IMR-90 (cell line): Measurements from ENCODE around the gene CNTN4. TPM values are rescaled to one million over a fixed set of nuclear protein-coding genes. Genes with fewer than 3 reads are reported as not detected.

Source experiments
- ATAC-seq: fragments of 200-7000 bp; cut with Tn5 transposase; 2 replicates; pipeline ENCODE4 v1.9.1; 2020; ENCODE audit warnings: low read depth, mild to moderate bottlenecking, moderate library complexity
- BruUV-seq: library from RNA; stranded (reverse); fragments of 400-500 nt; replicated peaks from 2 replicates; lab custom pipeline; 2021; lab: Mats Ljungman, UMichigan
- CTCF ChIA-PET: fragments of 300-600 bp; formaldehyde crosslinking; extraction: SDS; loops from one replicate; lab custom pipeline; 2021; ENCODE audit warnings: antibody characterized with exemption; lab: Yijun Ruan, JAX
- POLR2A ChIA-PET: fragments of 300-600 bp; sonication (Branson Sonifier 250); formaldehyde crosslinking; loops from one replicate; lab custom pipeline; 2022; ENCODE audit warnings: antibody characterized with exemption; ENCODE audit not compliant: unreplicated experiment; lab: Charles Lee
- DNase-seq: peaks from one replicate; pipeline ENCODE4 v3.0.0; 2013
- H2AFZ ChIP-seq: replicated peaks from 2 replicates; pipeline ENCODE3; 2013; ENCODE audit warnings: low read length, mild to moderate bottlenecking; ENCODE audit not compliant: poor library complexity
- H2AK5ac ChIP-seq: 2 replicates; pipeline ENCODE4 v1.6.1; 2013; ENCODE audit warnings: low read depth, low read length, inconsistent platforms
- H2AK9ac ChIP-seq: replicated peaks from 2 replicates; pipeline ENCODE3; 2013; ENCODE audit warnings: mild to moderate bottlenecking, low read depth, low read length, moderate library complexity; ENCODE audit not compliant: poor library complexity
- H2BK120ac ChIP-seq: 2 replicates; pipeline ENCODE4 v1.6.1; 2013; ENCODE audit warnings: low read depth, low read length, inconsistent platforms
- H2BK15ac ChIP-seq: 3 replicates; pipeline ENCODE4 v1.6.1; 2013; ENCODE audit warnings: low read depth, low read length, inconsistent platforms
- H2BK20ac ChIP-seq: 2 replicates; pipeline ENCODE4 v1.6.1; 2013; ENCODE audit warnings: low read depth, mild to moderate bottlenecking, inconsistent platforms, low read length, moderate library complexity
- H2BK5ac ChIP-seq: 2 replicates; pipeline ENCODE4 v1.6.1; 2013; ENCODE audit warnings: mild to moderate bottlenecking, low read depth, low read length, inconsistent platforms; ENCODE audit not compliant: poor library complexity, severe bottlenecking
- H3K14ac ChIP-seq: replicated peaks from 2 replicates; pipeline ENCODE4 v1.6.1; 2013; ENCODE audit warnings: low read depth, low read length, inconsistent platforms
- H3K18ac ChIP-seq: 2 replicates; pipeline ENCODE4 v1.6.1; 2013; ENCODE audit warnings: low read depth, low read length, control low read depth
- H3K23ac ChIP-seq: 2 replicates; pipeline ENCODE4 v1.6.1; 2013; ENCODE audit warnings: low read depth, low read length, inconsistent platforms
- H3K27ac ChIP-seq: 2 replicates; pipeline ENCODE4 v1.5.1; 2013; ENCODE audit warnings: mild to moderate bottlenecking, control low read depth, low read length; ENCODE audit not compliant: insufficient read depth
- H3K27me3 ChIP-seq: 2 replicates; pipeline ENCODE4 v1.6.1; 2013; ENCODE audit warnings: low read length; ENCODE audit not compliant: control insufficient read depth, insufficient read depth
- H3K36me3 ChIP-seq: 2 replicates; pipeline ENCODE4 v1.6.1; 2013; ENCODE audit warnings: low read length, mixed read lengths; ENCODE audit not compliant: control insufficient read depth, insufficient read depth
- H3K4ac ChIP-seq: 2 replicates; pipeline ENCODE4 v1.6.1; 2013; ENCODE audit warnings: low read depth, low read length, inconsistent platforms
- H3K4me1 ChIP-seq: 2 replicates; pipeline ENCODE4 v1.6.1; 2013; ENCODE audit warnings: low read length, mixed read lengths; ENCODE audit not compliant: control insufficient read depth, insufficient read depth
- H3K4me2 ChIP-seq: 2 replicates; pipeline ENCODE4 v1.6.1; 2013; ENCODE audit warnings: low read depth, mild to moderate bottlenecking, control low read depth, low read length, moderate library complexity
- H3K4me3 ChIP-seq: 2 replicates; pipeline ENCODE4 v1.5.1; 2013; ENCODE audit warnings: low read depth, mild to moderate bottlenecking, control low read depth, low read length, moderate library complexity; ENCODE audit not compliant: insufficient read depth
- H3K56ac ChIP-seq: 2 replicates; pipeline ENCODE4 v1.6.1; 2013; ENCODE audit warnings: low read length, inconsistent platforms; ENCODE audit not compliant: insufficient read depth; ENCODE audit errors: extremely low read depth
- H3K79me1 ChIP-seq, 2 experiments: 2 replicates each; pipeline ENCODE4 v1.6.1; 2013; ENCODE audit warnings: low read length in 2 of 2, inconsistent platforms in 1 of 2, low read depth in 1 of 2
- H3K9ac ChIP-seq: 2 replicates; pipeline ENCODE4 v1.6.1; 2013; ENCODE audit warnings: low read depth, low read length, control low read depth
- H3K9me1 ChIP-seq: 2 replicates; pipeline ENCODE4 v1.6.1; 2013; ENCODE audit warnings: low read length, inconsistent platforms; ENCODE audit not compliant: insufficient read depth
- H3K9me3 ChIP-seq: 2 replicates; pipeline ENCODE4 v1.6.1; 2013; ENCODE audit warnings: low read length; ENCODE audit not compliant: control insufficient read depth, insufficient read depth
- H4K20me1 ChIP-seq: 2 replicates; pipeline ENCODE4 v1.6.1; 2013; ENCODE audit warnings: low read length, inconsistent platforms; ENCODE audit not compliant: insufficient read depth
- H4K5ac ChIP-seq: 2 replicates; pipeline ENCODE4 v1.6.1; 2013; ENCODE audit warnings: mild to moderate bottlenecking, low read depth, low read length, control low read depth
- H4K8ac ChIP-seq, 2 experiments: 2 replicates each; pipeline ENCODE4 v1.6.1; 2013; ENCODE audit warnings: low read depth in 2 of 2, low read length in 2 of 2, control low read depth in 1 of 2, inconsistent platforms in 1 of 2
- H4K91ac ChIP-seq: 2 replicates; pipeline ENCODE4 v1.6.1; 2013; ENCODE audit warnings: low read depth, low read length, inconsistent platforms; ENCODE audit not compliant: insufficient read depth
- FOS ChIP-seq: fragments of 150-350 bp; IDR thresholded peaks from 2 replicates; pipeline ENCODE4 v1.6.1; 2016; ENCODE audit warnings: low read depth, low read length
- MAZ ChIP-seq: IDR thresholded peaks from 2 replicates; pipeline ENCODE4 v1.6.1; 2012; ENCODE audit warnings: low read depth, mild to moderate bottlenecking, low read length, improper control_type of control experiment, moderate library complexity, borderline replicate concordance
- WGBS, 2 experiments: methylation state at CpG; one replicate each; pipeline versions ENCODE4 v1.1.5 to v1.1.7; 2013; ENCODE audit warnings: missing lambda C conversion rate in 2 of 2; ENCODE audit not compliant: insufficient read length in 1 of 2; ENCODE audit errors: extremely low coverage in 2 of 2; 5-methylcytosine and 5-hydroxymethylcytosine counted together
- dilution Hi-C: fragments of 300-500 bp; cut with HindIII; formaldehyde crosslinking; loops from one replicate; pipeline ENCODE4 v1.14.3; 2018; ENCODE audit warnings: low sequenced_read_pairs; ENCODE audit not compliant: unreplicated experiment
- in situ Hi-C: fragments of 300-500 bp; cut with MboI; formaldehyde crosslinking; loops from 3 replicates; pipeline ENCODE4 v1.14.3; 2019; ENCODE audit warnings: low sequenced_read_pairs, inconsistent platforms, mixed read lengths
- intact Hi-C: fragments of 100-400 bp; cut with micrococcal nuclease; formaldehyde crosslinking; loops from 2 replicates; pipeline ENCODE4 v1.10.0; 2022
- polyA plus RNA-seq, 3 experiments: library from polyadenylated mRNA; depleted of rRNA; stranded (reverse); fragments of >200 nt; gene quantifications; 2 replicates each; pipeline ENCODE4 v1.2.3, GENCODE V29; 2012; ENCODE audit warnings: low replicate concordance in 1 of 3
- total RNA-seq: library from RNA; depleted of rRNA; stranded (reverse); fragments of >200 nt; gene quantifications from 2 replicates; pipeline ENCODE4 v1.2.3, GENCODE V29; 2012

Gene CNTN4
- total and polyA plus RNA-seq, 2 of the 4 experiments (the other 2 are of a cell fraction) = under 0.01 TPM; not detected in 1

GRCh38 chr3:3066378-3066777 is 967.7 kb downstream of the CNTN4 start:
- Histone ChIP-seq H3K4me3 (no peak overlapping the region), H3K14ac (no peak overlapping the region), H3K4ac (no peak overlapping the region), H3K36me3 (no peaks in the 10 kb centered on the region), H2BK5ac (no peak overlapping the region), H2BK20ac (no peak overlapping the region), H2AFZ (no peak overlapping the region), H2AK5ac (no peak overlapping the region), H2AK9ac (no peak overlapping the region), H2BK15ac (no peak overlapping the region), H2BK120ac (no peak overlapping the region), H4K8ac (no peak overlapping the region), H3K79me1 (no peaks in the 10 kb centered on the region), H4K5ac (no peak overlapping the region), H3K27me3 (no peaks in the 10 kb centered on the region), H3K23ac (no peak overlapping the region), H4K91ac (no peak overlapping the region), H4K20me1 (no peaks in the 10 kb centered on the region), H3K56ac (no peak overlapping the region), H3K4me1 (no peaks in the 10 kb centered on the region), H3K4me2 (no peak overlapping the region), H3K9me1 (no peaks in the 10 kb centered on the region), H3K9me3 (no peaks in the 10 kb centered on the region), H3K18ac (no peak overlapping the region), H3K9ac (no peak overlapping the region), H3K27ac (no peak overlapping the region)
- no peak for TF ChIP-seq FOS
- no peak for TF ChIP-seq MAZ
- in situ Hi-C loops = no loop called here
- CTCF ChIA-PET = no interaction called here
- POLR2A ChIA-PET = no interaction called here
- ATAC-seq (no peak), DNase-seq (no peak)
- no CpG with 5 or more reads among the region's 2 CpGs for WGBS, 2 experiments
- BruUV-seq = no TSS peak
- dilution Hi-C loops = no loop called here
- intact Hi-C loops = no loop called here
